Dendritic cell treated with granulocyte-macrophage colony-stimulating factor and Interleukin-4, amounts not matched to agents 40 ng/mL and 50 ng/mL, for 4 days (primary cell): ENCODE data around the gene PAPOLG.
"Not testable (repeated sequence)": the region's sequence is repeated elsewhere in the genome, so short reads cannot be mapped to it uniquely, and the experiment has no call there.

Source experiments
- H3K27ac Mint-ChIP-seq: one replicate; pipeline ENCODE4 v1.8.0; 2022; ENCODE audit warnings: mild to moderate bottlenecking, mixed read lengths
- H3K27me3 Mint-ChIP-seq: one replicate; pipeline ENCODE4 v1.8.0; 2022; ENCODE audit warnings: mild to moderate bottlenecking, mixed read lengths
- H3K36me3 Mint-ChIP-seq: one replicate; pipeline ENCODE4 v1.8.0; 2022; ENCODE audit warnings: low read depth, mixed read lengths
- H3K4me1 Mint-ChIP-seq: one replicate; pipeline ENCODE4 v1.8.0; 2022; ENCODE audit warnings: low read depth, mixed read lengths
- H3K4me3 Mint-ChIP-seq: one replicate; pipeline ENCODE4 v1.8.0; 2022; ENCODE audit warnings: mild to moderate bottlenecking, moderate library complexity, mixed read lengths
- H3K9me3 Mint-ChIP-seq: one replicate; pipeline ENCODE4 v1.8.0; 2022; ENCODE audit warnings: mixed read lengths
- intact Hi-C: fragments of 100-400 bp; cut with micrococcal nuclease; formaldehyde crosslinking; loops from one replicate; pipeline ENCODE4 v1.15.0; 2022

Gene PAPOLG

GRCh38 chr2:60821587-60822302, 65.7 kb downstream of the PAPOLG start:
- Mint-ChIP-seq H3K27ac (peak overlapping the region; percentile 55), H3K36me3 (no peaks in the 10 kb centered on the region), H3K4me1 (peaks cover 29% of the 10 kb centered on the region), H3K27me3 (no peaks in the 10 kb centered on the region), H3K9me3 (no peaks in the 10 kb centered on the region), H3K4me3 (no peak overlapping the region)
- intact Hi-C loops, result no loop called here

GRCh38 chr2:60822987-60823386, 66.9 kb downstream of the PAPOLG start:
- H3K9me3 Mint-ChIP-seq, result no peaks in the 10 kb centered on the region
- H3K4me1 Mint-ChIP-seq, result peaks cover 26% of the 10 kb centered on the region
- intact Hi-C loops, result no loop called here
- no peak overlapping the region for H3K4me3 Mint-ChIP-seq
- no peaks in the 10 kb centered on the region for H3K27me3 Mint-ChIP-seq
- H3K36me3 Mint-ChIP-seq, result no peaks in the 10 kb centered on the region
- no peak overlapping the region for H3K27ac Mint-ChIP-seq

GRCh38 chr2:60823694-60824305, 67.7 kb downstream of the PAPOLG start:
- peaks cover 21% of the 10 kb centered on the region for H3K4me1 Mint-ChIP-seq
- no peak overlapping the region for H3K27ac Mint-ChIP-seq
- no peaks in the 10 kb centered on the region for H3K36me3 Mint-ChIP-seq
- intact Hi-C loops, result no loop called here
- no peaks in the 10 kb centered on the region for H3K9me3 Mint-ChIP-seq
- no peak overlapping the region for H3K4me3 Mint-ChIP-seq
- H3K27me3 Mint-ChIP-seq, result peaks cover 1% of the 10 kb centered on the region

- intact Hi-C loops, result no loop called here
Measured at GRCh38 chr2:60825666-60826065, 69.6 kb downstream of the PAPOLG start.

GRCh38 chr2:60826111-60826510, 70.0 kb downstream of the PAPOLG start:
- H3K4me1 Mint-ChIP-seq, result peaks cover 17% of the 10 kb centered on the region
- intact Hi-C loops, result no loop called here
- H3K4me3 Mint-ChIP-seq, result no peak overlapping the region
- no peaks in the 10 kb centered on the region for H3K9me3 Mint-ChIP-seq
- no peak overlapping the region for H3K27ac Mint-ChIP-seq
- H3K36me3 Mint-ChIP-seq, result no peaks in the 10 kb centered on the region
- peaks cover 1% of the 10 kb centered on the region for H3K27me3 Mint-ChIP-seq

More at GRCh38 chr2:60825666-60826065, 69.6 kb downstream of the PAPOLG start:
- no peak overlapping the region for H3K27ac Mint-ChIP-seq
- H3K4me1 Mint-ChIP-seq, result peaks cover 15% of the 10 kb centered on the region
- no peaks in the 10 kb centered on the region for H3K36me3 Mint-ChIP-seq
- no peak overlapping the region for H3K4me3 Mint-ChIP-seq
- peaks cover 1% of the 10 kb centered on the region for H3K27me3 Mint-ChIP-seq
- no peaks in the 10 kb centered on the region for H3K9me3 Mint-ChIP-seq

- intact Hi-C loops, H3K4me1 Mint-ChIP-seq, H3K27ac Mint-ChIP-seq, H3K9me3 Mint-ChIP-seq, H3K4me3 Mint-ChIP-seq, H3K27me3 Mint-ChIP-seq, H3K36me3 Mint-ChIP-seq: not testable (repeated sequence)
Measured at GRCh38 chr2:60826860-60827259, 70.8 kb downstream of the PAPOLG start.

- Mint-ChIP-seq H3K27me3 (peaks cover 1% of the 10 kb centered on the region), H3K4me3 (no peak overlapping the region), H3K36me3 (no peaks in the 10 kb centered on the region), H3K4me1 (peaks cover 8% of the 10 kb centered on the region), H3K27ac (no peak overlapping the region), H3K9me3 (no peaks in the 10 kb centered on the region)
- intact Hi-C loops, result no loop called here
Measured at GRCh38 chr2:60827369-60827768, 71.3 kb downstream of the PAPOLG start.

- H3K9me3 Mint-ChIP-seq, result peaks cover 6% of the 10 kb centered on the region
- no peaks in the 10 kb centered on the region for H3K36me3 Mint-ChIP-seq
- peaks cover 1% of the 10 kb centered on the region for H3K27me3 Mint-ChIP-seq
- no peak overlapping the region for H3K27ac Mint-ChIP-seq
- no peak overlapping the region for H3K4me3 Mint-ChIP-seq
- H3K4me1 Mint-ChIP-seq, result peaks cover 43% of the 10 kb centered on the region
- intact Hi-C loops, result loop anchor here (5.0 kb wide), 1 partner anchor 34 kb away; no protein-coding TSS in a partner anchor
Measured at GRCh38 chr2:60830991-60831390, 74.9 kb downstream of the PAPOLG start.

GRCh38 chr2:60831921-60832320, 75.9 kb downstream of the PAPOLG start:
- H3K4me1 Mint-ChIP-seq, result peaks cover 51% of the 10 kb centered on the region
- peaks cover 6% of the 10 kb centered on the region for H3K9me3 Mint-ChIP-seq
- H3K4me3 Mint-ChIP-seq, result no peak overlapping the region
- no peak overlapping the region for H3K27ac Mint-ChIP-seq
- H3K36me3 Mint-ChIP-seq, result no peaks in the 10 kb centered on the region
- intact Hi-C loops, result loop anchor here (5.0 kb wide), 1 partner anchor 35 kb away; no protein-coding TSS in a partner anchor
- H3K27me3 Mint-ChIP-seq, result peaks cover 1% of the 10 kb centered on the region

- peaks cover 55% of the 10 kb centered on the region for H3K4me1 Mint-ChIP-seq
- peaks cover 1% of the 10 kb centered on the region for H3K27me3 Mint-ChIP-seq
- no peaks in the 10 kb centered on the region for H3K36me3 Mint-ChIP-seq
- intact Hi-C loops, result loop anchor here (5.0 kb wide), 1 partner anchor 35 kb away; no protein-coding TSS in a partner anchor
- H3K9me3 Mint-ChIP-seq, result peaks cover 6% of the 10 kb centered on the region
- peak overlapping the region; percentile 89 for H3K27ac Mint-ChIP-seq
- no peak overlapping the region for H3K4me3 Mint-ChIP-seq
Measured at GRCh38 chr2:60832621-60833020, 76.6 kb downstream of the PAPOLG start.

GRCh38 chr2:60834270-60834717, 78.2 kb downstream of the PAPOLG start:
- H3K9me3 Mint-ChIP-seq, result peaks cover 6% of the 10 kb centered on the region
- H3K4me1 Mint-ChIP-seq, result peaks cover 55% of the 10 kb centered on the region
- H3K27ac Mint-ChIP-seq, result peak overlapping the region; percentile 89
- no peaks in the 10 kb centered on the region for H3K27me3 Mint-ChIP-seq
- intact Hi-C loops, result loop anchor here (5.0 kb wide), 1 partner anchor 37 kb away; no protein-coding TSS in a partner anchor
- no peaks in the 10 kb centered on the region for H3K36me3 Mint-ChIP-seq
- peak overlapping the region; percentile 1 for H3K4me3 Mint-ChIP-seq

- intact Hi-C loops, result no loop called here
- no peaks in the 10 kb centered on the region for H3K27me3 Mint-ChIP-seq
- no peaks in the 10 kb centered on the region for H3K36me3 Mint-ChIP-seq
- H3K4me3 Mint-ChIP-seq, result no peak overlapping the region
- H3K4me1 Mint-ChIP-seq, result peaks cover 47% of the 10 kb centered on the region
- no peak overlapping the region for H3K27ac Mint-ChIP-seq
- H3K9me3 Mint-ChIP-seq, result peaks cover 6% of the 10 kb centered on the region
Measured at GRCh38 chr2:60836491-60836890, 80.4 kb downstream of the PAPOLG start.

GRCh38 chr2:60837123-60837522, 81.1 kb downstream of the PAPOLG start:
- intact Hi-C loops, result no loop called here
- H3K4me3 Mint-ChIP-seq, result no peak overlapping the region
- H3K27ac Mint-ChIP-seq, result no peak overlapping the region
- H3K36me3 Mint-ChIP-seq, result no peaks in the 10 kb centered on the region
- H3K9me3 Mint-ChIP-seq, result peaks cover 6% of the 10 kb centered on the region
- peaks cover 47% of the 10 kb centered on the region for H3K4me1 Mint-ChIP-seq
- no peaks in the 10 kb centered on the region for H3K27me3 Mint-ChIP-seq

- no peak overlapping the region for H3K4me3 Mint-ChIP-seq
Measured at GRCh38 chr2:60838481-60838880, 82.4 kb downstream of the PAPOLG start.

More at GRCh38 chr2:60838481-60838880, 82.4 kb downstream of the PAPOLG start:
- intact Hi-C loops, result no loop called here
- peaks cover 4% of the 10 kb centered on the region for H3K9me3 Mint-ChIP-seq
- H3K36me3 Mint-ChIP-seq, result no peaks in the 10 kb centered on the region
- H3K4me1 Mint-ChIP-seq, result peaks cover 36% of the 10 kb centered on the region
- no peaks in the 10 kb centered on the region for H3K27me3 Mint-ChIP-seq
- no peak overlapping the region for H3K27ac Mint-ChIP-seq
